ENCODE results near the gene INTS3. TPM values are rescaled to one million over a fixed set of nuclear protein-coding genes. Genes with fewer than 3 reads are reported as not detected.

The INTS3 gene
- total and polyA plus RNA-seq, 2 of the 8 experiments (the other 6 are each of a cell fraction or from before 2014, with no cell fraction given): 66.8 to 93.2 TPM

- Histone ChIP-seq H3K23ac (ENCODE audit: insufficient read length) (no peak overlapping the region), H3K14ac (ENCODE audit: insufficient read length) (no peak overlapping the region), H3K56ac (replicated peaks; ENCODE audit: insufficient read length, low read depth, low read length) (no peak overlapping the region), H3K79me1 (ENCODE audit: low read depth, low read length) (peaks cover 5% of the 10 kb centered on the region; the same call in 1 of the 2 replicates), H2AFZ (ENCODE audit: low read length) (no peak overlapping the region), H3K9me3 (ENCODE audit: insufficient read depth in 2 of 2, low read depth in 1 of 2, low read length in 1 of 2) (no peaks in the 10 kb centered on the region), H2BK5ac (ENCODE audit: low read depth, low read length) (peak overlapping the region; percentile 60; the same call in 1 of the 2 replicates), H2AK5ac (ENCODE audit: low read depth, low read length) (0 out of 2 replicates have a peak overlapping the region, but pooled peaks have one; percentile 6), H3K18ac (ENCODE audit: extremely low read depth, low read length) (no peak overlapping the region; the same call in 1 of the 2 replicates), H4K91ac (replicated peaks; ENCODE audit: insufficient read length, low read length) (no peak overlapping the region), H3K79me2 (ENCODE audit: control insufficient read depth in 1 of 2, insufficient read depth in 2 of 2, low read length in 2 of 2) (no peaks in the 10 kb centered on the region; a peak in 1 of 4 replicates), H3K4me2 (ENCODE audit: insufficient read depth in 1 of 2, low read depth in 2 of 2, low read length in 2 of 2) (peak overlapping the region in 1 of 2 experiments; percentile 85; a peak in 2 of 4 replicates), H3K4me1 (replicated peaks in 1 of 4; ENCODE audit: control insufficient read depth in 3 of 4, insufficient read depth in 4 of 4, low read length in 3 of 4) (peaks cover 0 to 17% (median 11%) of the 10 kb centered on the region in 4 experiments; a peak in 6 of 7 replicates), H3K36me3 (ENCODE audit: control insufficient read depth in 2 of 4, insufficient read depth in 4 of 4, low read length in 3 of 4) (peaks cover 6 to 14% (median 11%) of the 10 kb centered on the region in 4 experiments; a peak in 4 of 8 replicates), H2BK15ac (ENCODE audit: low read length) (peak overlapping the region; percentile 72; the same call in 1 of the 2 replicates), H2BK120ac (replicated peaks; ENCODE audit: low read depth, low read length) (no peak overlapping the region), H3K23me2 (ENCODE audit: low read depth, low read length) (peaks cover 11% of the 10 kb centered on the region), H2BK12ac (ENCODE audit: low read depth, low read length) (peak overlapping the region; percentile 84; the same call in 1 of the 2 replicates), H3K27me3 (replicated peaks in 1 of 4; ENCODE audit: control insufficient read depth in 3 of 4, extremely low read depth in 1 of 4, insufficient read depth in 3 of 4, low read length in 3 of 4) (no peaks in the 10 kb centered on the region; a peak in 1 of 7 replicates), H3K4ac (replicated peaks; ENCODE audit: insufficient read length, low read depth, low read length) (no peak overlapping the region), H3K27ac (ENCODE audit: low read depth, low read length) (no peak overlapping the region), H2BK20ac (ENCODE audit: low read length) (no peak overlapping the region; the same call in 1 of the 2 replicates), H4K8ac (ENCODE audit: extremely low read depth, insufficient read depth, low read length) (no peak overlapping the region), H3K4me3 (ENCODE audit: extremely low read depth in 1 of 4, insufficient read depth in 2 of 4, low read depth in 3 of 4, low read length in 4 of 4) (peak overlapping the region in 1 of 4 experiments; percentile 80; a peak in 2 of 8 replicates), H4K5ac (ENCODE audit: insufficient read length, low read depth, low read length) (no peak overlapping the region), H4K20me1 (replicated peaks in 1 of 2; ENCODE audit: control insufficient read depth in 1 of 2, insufficient read depth in 2 of 2, low read length in 2 of 2) (no peaks in the 10 kb centered on the region), H3K9ac (replicated peaks in 1 of 4; ENCODE audit: extremely low read depth in 1 of 4, low read depth in 3 of 4, low read length in 3 of 4) (no peak overlapping the region)
- ChIA-PET POLR2A (ENCODE audit: partially characterized antibody) (interaction anchor here (1.0 to 6.3 kb wide), 14 partner anchors 9 to 215 kb away, joined by 3 to 53 read pairs (median 5); partner anchors contain the start of genes CREB3L4, CRTC2, JTB and RPS27), CTCF (ENCODE audit: partially characterized antibody) (interaction anchor here (0.7 to 2.7 kb wide), 4 partner anchors 12 to 101 kb away, joined by 4 to 12 read pairs (median 6); partner anchors contain the start of gene NPR1)
- 93% methylated on average over 10 of the region's 10 CpGs; no CpG with 5 or more reads in 1 of the 2 experiments for WGBS, 2 experiments (ENCODE audit: extremely low coverage in 1 of 2, insufficient coverage in 1 of 2, insufficient read length in 1 of 2, insufficient replicate concordance in 2 of 2, low coverage in 1 of 2, low lambda C conversion rate in 2 of 2, missing lambda C conversion rate in 1 of 2)
- FAIRE-seq (no peak), DNase-seq (ENCODE audit: low read depth in 1 of 2, low spot score in 2 of 2) (no peak)
- TF ChIP-seq EGR1 (IDR thresholded peaks at IDR 0.05; ENCODE audit: borderline replicate concordance, low read depth, low read length) (no peak), YY1 (IDR thresholded peaks at IDR 0.05; ENCODE audit: low read depth, low read length) (no peak), ATF2 (IDR thresholded peaks at IDR 0.05; ENCODE audit: low read length) (no peak), TCF12 (IDR thresholded peaks at IDR 0.05; ENCODE audit: low read depth, low read length) (no peak), GABPA (IDR thresholded peaks at IDR 0.05; ENCODE audit: borderline replicate concordance, insufficient read depth, low read length) (no peak), RFX5 (IDR thresholded peaks at IDR 0.05; ENCODE audit: borderline replicate concordance, low read depth, low read length) (no peak), TEAD4 (IDR thresholded peaks at IDR 0.05; ENCODE audit: low read depth, low read length) (no peak), CTBP2 (IDR thresholded peaks at IDR 0.05; ENCODE audit: borderline replicate concordance, insufficient read depth, insufficient read length, low read length) (no peak), BACH1 (IDR thresholded peaks at IDR 0.05; ENCODE audit: low read length) (no peak), MAX (IDR thresholded peaks at IDR 0.05) (no peak)
These were observed 49.1 kb downstream of the INTS3 start for GRCh38 chr1:153776845-153777370.

All from H1 (cell line).